Measurements from ENCODE around the gene GLP1R. TPM values are rescaled to one million over a fixed set of nuclear protein-coding genes. Genes with fewer than 3 reads are reported as not detected.

Gene GLP1R
- polyA plus RNA-seq, 1 of the 3 experiments (the other 2 are of a cell fraction) = not detected

GRCh38 chr6:39043776-39044175 is 4.8 kb upstream of the GLP1R start:
- no peaks in the 10 kb centered on the region for H3K9me3 ChIP-seq
- no peak overlapping the region for H2AFZ ChIP-seq (ENCODE audit: low read depth)
- H3K27ac ChIP-seq (ENCODE audit: low read depth in 2 of 2, low read length in 1 of 2) = no peak overlapping the region
- H3K4me3 ChIP-seq (ENCODE audit: low read depth in 2 of 2, low read length in 1 of 2) = no peak overlapping the region
- no peaks in the 10 kb centered on the region for H4K20me1 ChIP-seq (ENCODE audit: insufficient read depth)
- H3K4me1 ChIP-seq (ENCODE audit: control insufficient read depth in 1 of 2, insufficient read depth in 2 of 2, low read depth in 1 of 2, low read length in 1 of 2) = peaks cover 0 to 4% of the 10 kb centered on the region in 2 experiments; a peak in 1 of 4 replicates
- TF ChIP-seq, protein P1, sequence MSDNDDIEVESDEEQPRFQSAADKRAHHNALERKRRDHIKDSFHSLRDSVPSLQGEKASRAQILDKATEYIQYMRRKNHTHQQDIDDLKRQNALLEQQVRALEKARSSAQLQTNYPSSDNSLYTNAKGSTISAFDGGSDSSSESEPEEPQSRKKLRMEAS (IDR thresholded peaks at IDR 0.05; ENCODE audit: low read depth) = no peak
- TF ChIP-seq USF1 (IDR thresholded peaks at IDR 0.05; ENCODE audit: borderline replicate concordance, low read depth) (no peak), RCOR1 (IDR thresholded peaks at IDR 0.05; ENCODE audit: low read length) (no peak), RAD21 (IDR thresholded peaks at IDR 0.05; ENCODE audit: low read length) (no peak), FOXJ3 (CRISPR knock-in tag; IDR thresholded peaks at IDR 0.05) (no peak), RFX5 (IDR thresholded peaks at IDR 0.05; ENCODE audit: low read length) (no peak), EP300 (IDR thresholded peaks at IDR 0.05; ENCODE audit: borderline replicate concordance in 1 of 2, low read depth in 1 of 2, low read length in 1 of 2) (no peak), TAF1 (IDR thresholded peaks at IDR 0.05; ENCODE audit: borderline replicate concordance, low read depth, low read length) (no peak), MEF2A (IDR thresholded peaks at IDR 0.05; ENCODE audit: borderline replicate concordance, low read depth) (no peak), NFIC (IDR thresholded peaks at IDR 0.05; ENCODE audit: borderline replicate concordance) (no peak), SMC3 (IDR thresholded peaks at IDR 0.05; ENCODE audit: low read depth, low read length) (no peak), GABPA (IDR thresholded peaks at IDR 0.05; ENCODE audit: low read depth) (no peak), TCF12 (IDR thresholded peaks at IDR 0.05) (no peak), POLR2AphosphoS5 (IDR thresholded peaks at IDR 0.05; ENCODE audit: low read depth, low read length) (no peak), TEAD4 (IDR thresholded peaks at IDR 0.05; ENCODE audit: borderline replicate concordance, insufficient read depth) (no peak)
- TF ChIP-seq, protein P2, sequence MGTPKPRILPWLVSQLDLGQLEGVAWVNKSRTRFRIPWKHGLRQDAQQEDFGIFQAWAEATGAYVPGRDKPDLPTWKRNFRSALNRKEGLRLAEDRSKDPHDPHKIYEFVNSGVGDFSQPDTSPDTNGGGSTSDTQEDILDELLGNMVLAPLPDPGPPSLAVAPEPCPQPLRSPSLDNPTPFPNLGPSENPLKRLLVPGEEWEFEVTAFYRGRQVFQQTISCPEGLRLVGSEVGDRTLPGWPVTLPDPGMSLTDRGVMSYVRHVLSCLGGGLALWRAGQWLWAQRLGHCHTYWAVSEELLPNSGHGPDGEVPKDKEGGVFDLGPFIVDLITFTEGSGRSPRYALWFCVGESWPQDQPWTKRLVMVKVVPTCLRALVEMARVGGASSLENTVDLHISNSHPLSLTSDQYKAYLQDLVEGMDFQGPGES (IDR thresholded peaks at IDR 0.05; ENCODE audit: low read depth, low read length) = no peak
- TF ChIP-seq, protein P3, sequence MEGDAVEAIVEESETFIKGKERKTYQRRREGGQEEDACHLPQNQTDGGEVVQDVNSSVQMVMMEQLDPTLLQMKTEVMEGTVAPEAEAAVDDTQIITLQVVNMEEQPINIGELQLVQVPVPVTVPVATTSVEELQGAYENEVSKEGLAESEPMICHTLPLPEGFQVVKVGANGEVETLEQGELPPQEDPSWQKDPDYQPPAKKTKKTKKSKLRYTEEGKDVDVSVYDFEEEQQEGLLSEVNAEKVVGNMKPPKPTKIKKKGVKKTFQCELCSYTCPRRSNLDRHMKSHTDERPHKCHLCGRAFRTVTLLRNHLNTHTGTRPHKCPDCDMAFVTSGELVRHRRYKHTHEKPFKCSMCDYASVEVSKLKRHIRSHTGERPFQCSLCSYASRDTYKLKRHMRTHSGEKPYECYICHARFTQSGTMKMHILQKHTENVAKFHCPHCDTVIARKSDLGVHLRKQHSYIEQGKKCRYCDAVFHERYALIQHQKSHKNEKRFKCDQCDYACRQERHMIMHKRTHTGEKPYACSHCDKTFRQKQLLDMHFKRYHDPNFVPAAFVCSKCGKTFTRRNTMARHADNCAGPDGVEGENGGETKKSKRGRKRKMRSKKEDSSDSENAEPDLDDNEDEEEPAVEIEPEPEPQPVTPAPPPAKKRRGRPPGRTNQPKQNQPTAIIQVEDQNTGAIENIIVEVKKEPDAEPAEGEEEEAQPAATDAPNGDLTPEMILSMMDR (IDR thresholded peaks at IDR 0.05) = no peak
- TF ChIP-seq, protein P4, sequence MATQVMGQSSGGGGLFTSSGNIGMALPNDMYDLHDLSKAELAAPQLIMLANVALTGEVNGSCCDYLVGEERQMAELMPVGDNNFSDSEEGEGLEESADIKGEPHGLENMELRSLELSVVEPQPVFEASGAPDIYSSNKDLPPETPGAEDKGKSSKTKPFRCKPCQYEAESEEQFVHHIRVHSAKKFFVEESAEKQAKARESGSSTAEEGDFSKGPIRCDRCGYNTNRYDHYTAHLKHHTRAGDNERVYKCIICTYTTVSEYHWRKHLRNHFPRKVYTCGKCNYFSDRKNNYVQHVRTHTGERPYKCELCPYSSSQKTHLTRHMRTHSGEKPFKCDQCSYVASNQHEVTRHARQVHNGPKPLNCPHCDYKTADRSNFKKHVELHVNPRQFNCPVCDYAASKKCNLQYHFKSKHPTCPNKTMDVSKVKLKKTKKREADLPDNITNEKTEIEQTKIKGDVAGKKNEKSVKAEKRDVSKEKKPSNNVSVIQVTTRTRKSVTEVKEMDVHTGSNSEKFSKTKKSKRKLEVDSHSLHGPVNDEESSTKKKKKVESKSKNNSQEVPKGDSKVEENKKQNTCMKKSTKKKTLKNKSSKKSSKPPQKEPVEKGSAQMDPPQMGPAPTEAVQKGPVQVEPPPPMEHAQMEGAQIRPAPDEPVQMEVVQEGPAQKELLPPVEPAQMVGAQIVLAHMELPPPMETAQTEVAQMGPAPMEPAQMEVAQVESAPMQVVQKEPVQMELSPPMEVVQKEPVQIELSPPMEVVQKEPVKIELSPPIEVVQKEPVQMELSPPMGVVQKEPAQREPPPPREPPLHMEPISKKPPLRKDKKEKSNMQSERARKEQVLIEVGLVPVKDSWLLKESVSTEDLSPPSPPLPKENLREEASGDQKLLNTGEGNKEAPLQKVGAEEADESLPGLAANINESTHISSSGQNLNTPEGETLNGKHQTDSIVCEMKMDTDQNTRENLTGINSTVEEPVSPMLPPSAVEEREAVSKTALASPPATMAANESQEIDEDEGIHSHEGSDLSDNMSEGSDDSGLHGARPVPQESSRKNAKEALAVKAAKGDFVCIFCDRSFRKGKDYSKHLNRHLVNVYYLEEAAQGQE (IDR thresholded peaks at IDR 0.05; ENCODE audit: low read depth, low read length) = no peak
- ChIA-PET POLR2A (no interaction called here), CTCF (no interaction called here)
- H3K4me2 ChIP-seq = no peak overlapping the region
- DNase-seq = no peak
- H3K27me3 ChIP-seq (ENCODE audit: insufficient read depth) = peaks cover 17% of the 10 kb centered on the region; the same call in 1 of the 2 replicates
- 45% methylated on average over 3 of the region's 3 CpGs for WGBS (ENCODE audit: low lambda C conversion rate)
- no peaks in the 10 kb centered on the region for H3K9me2 ChIP-seq
- H3K79me2 ChIP-seq (ENCODE audit: insufficient read depth) = no peaks in the 10 kb centered on the region
- no peaks in the 10 kb centered on the region for H3F3A ChIP-seq (replicated peaks; ENCODE audit: insufficient read depth)
- no peak overlapping the region for H3K9ac ChIP-seq
- H3K36me3 ChIP-seq (replicated peaks in 1 of 2; ENCODE audit: control insufficient read depth in 1 of 2, insufficient read depth in 2 of 2, low read length in 1 of 2) = no peaks in the 10 kb centered on the region

Measured in SK-N-SH (cell line).